GM23338 (cell line): ENCODE data around the gene PEPD. TPM values are rescaled to one million over a fixed set of nuclear protein-coding genes. Genes with fewer than 3 reads are reported as not detected.

Experiments used
- ATAC-seq: fragments of 200-7000 bp; cut with Tn5 transposase; 3 replicates; pipeline ENCODE4 v1.9.1; 2020
- DNase-seq: peaks from one replicate; pipeline ENCODE4 v3.0.0-alpha.2; 2015; ENCODE audit warnings: low spot score
- H2AFZ ChIP-seq: fragments of 200-600 bp; sonication (generic); 2 replicates; pipeline ENCODE4 v1.8.0; 2016; ENCODE audit warnings: antibody characterized with exemption, mild to moderate bottlenecking, moderate library complexity
- H3F3A ChIP-seq: fragments of 200-600 bp; sonication (generic); replicated peaks from 2 replicates; pipeline ENCODE4 v1.8.0; 2017; ENCODE audit warnings: antibody characterized with exemption, mixed run types, low read depth
- H3K27ac ChIP-seq: fragments of 200-600 bp; sonication (generic); 2 replicates; pipeline ENCODE4 v1.6.1; 2016; ENCODE audit warnings: low read depth
- H3K27me3 ChIP-seq: fragments of 200-600 bp; sonication (generic); 2 replicates; pipeline ENCODE4 v1.8.0; 2016; ENCODE audit warnings: mild to moderate bottlenecking, mixed run types, moderate library complexity; ENCODE audit not compliant: insufficient read depth
- H3K36me3 ChIP-seq: fragments of 200-600 bp; sonication (generic); 2 replicates; pipeline ENCODE4 v1.8.0; 2016; ENCODE audit warnings: mild to moderate bottlenecking; ENCODE audit not compliant: insufficient read depth
- H3K4me1 ChIP-seq: fragments of 200-600 bp; sonication (generic); 2 replicates; pipeline ENCODE4 v1.8.0; 2016; ENCODE audit warnings: mild to moderate bottlenecking, moderate library complexity; ENCODE audit not compliant: insufficient read depth
- H3K4me2 ChIP-seq: fragments of 200-600 bp; sonication (generic); 2 replicates; pipeline ENCODE4 v1.7.1; 2017; ENCODE audit warnings: mixed run types
- H3K4me3 ChIP-seq: fragments of 200-600 bp; sonication (generic); 2 replicates; pipeline ENCODE4 v1.6.1; 2016; ENCODE audit warnings: mixed run types
- H3K79me2 ChIP-seq: fragments of 200-600 bp; sonication (generic); replicated peaks from 2 replicates; pipeline ENCODE4 v1.8.0; 2017; ENCODE audit warnings: mild to moderate bottlenecking; ENCODE audit not compliant: insufficient read depth
- H3K9me2 ChIP-seq: fragments of 200-600 bp; sonication (generic); 2 replicates; pipeline ENCODE4 v1.8.0; 2017; ENCODE audit not compliant: insufficient read depth
- H4K20me1 ChIP-seq: fragments of 200-600 bp; sonication (generic); replicated peaks from 2 replicates; pipeline ENCODE4 v1.8.0; 2017; ENCODE audit warnings: mild to moderate bottlenecking; ENCODE audit not compliant: insufficient read depth
- H3K27ac Mint-ChIP-seq: 2 replicates; pipeline ENCODE4 v1.8.0; 2020; ENCODE audit warnings: inconsistent platforms, mild to moderate bottlenecking, moderate library complexity, mixed read lengths
- H3K27me3 Mint-ChIP-seq: 3 replicates; pipeline ENCODE4 v1.8.0; 2022; ENCODE audit warnings: low read depth, mild to moderate bottlenecking, moderate library complexity, mixed read lengths, inconsistent platforms; ENCODE audit not compliant: insufficient read depth, poor library complexity
- H3K36me3 Mint-ChIP-seq: 3 replicates; pipeline ENCODE4 v1.8.0; 2021; ENCODE audit warnings: low read depth, mild to moderate bottlenecking, inconsistent platforms, moderate library complexity, mixed read lengths
- H3K4me1 Mint-ChIP-seq: 3 replicates; pipeline ENCODE4 v1.8.0; 2020; ENCODE audit warnings: mild to moderate bottlenecking, inconsistent platforms, mixed read lengths
- H3K4me3 Mint-ChIP-seq: 3 replicates; pipeline ENCODE4 v1.8.0; 2021; ENCODE audit warnings: moderate library complexity, mild to moderate bottlenecking, inconsistent platforms, mixed read lengths
- H3K9me3 Mint-ChIP-seq: 3 replicates; pipeline ENCODE4 v1.8.0; 2020; ENCODE audit warnings: moderate library complexity, mild to moderate bottlenecking, inconsistent platforms, mixed read lengths
- EZH2phosphoT487 ChIP-seq: fragments of 200-600 bp; sonication (generic); IDR thresholded peaks from one replicate; pipeline ENCODE4 v1.8.1; 2018; ENCODE audit warnings: antibody characterized with exemption; ENCODE audit not compliant: unreplicated experiment
- NANOG ChIP-seq: IDR thresholded peaks from 2 replicates; pipeline ENCODE4 v1.6.1; 2016; ENCODE audit warnings: antibody characterized with exemption, borderline replicate concordance
- POLR2AphosphoS5 ChIP-seq: IDR thresholded peaks from 2 replicates; pipeline ENCODE4 v1.6.1; 2016; ENCODE audit warnings: antibody characterized with exemption, low read depth
- polyA plus RNA-seq: library from polyadenylated mRNA; unstranded; fragments of >200 nt; fragmentation: Nextera tagmentation; extraction: Ambion mirVana; gene quantifications from 2 replicates; pipeline ENCODE4 v1.2.1, GENCODE V29; 2016
- total RNA-seq: library from RNA; depleted of rRNA; stranded (reverse); fragments of >200 nt; shearing (Covaris generic); gene quantifications from 2 replicates; pipeline ENCODE4 v1.2.3, GENCODE V29; 2014
- TF ChIP-seq, protein P1 (sequence below), 2 experiments: fragments of 200-600 bp in 1 of 2; sonication (generic) in 1 of 2; conservative IDR thresholded peaks; 2 replicates each; pipeline versions ENCODE4 v1.5.1 to v1.6.1; 2016 to 2017; ENCODE audit warnings: antibody characterized with exemption in 2 of 2, low read depth in 2 of 2, mild to moderate bottlenecking in 2 of 2, moderate library complexity in 1 of 2
- TF ChIP-seq, protein P2 (sequence below): fragments of 250-450 bp; sonication (Bioruptor Pico); IDR thresholded peaks from 2 replicates; pipeline ENCODE4 v1.5.0; 2020; ENCODE audit warnings: mild to moderate bottlenecking, moderate library complexity
- TF ChIP-seq, protein P3 (sequence below): IDR thresholded peaks from 2 replicates; pipeline ENCODE4 v1.6.1; 2016; ENCODE audit warnings: antibody characterized with exemption

The PEPD gene
- total and polyA plus RNA-seq, 2 experiments from 2014 or later, result 81.7 to 89.2 TPM

DNA sequence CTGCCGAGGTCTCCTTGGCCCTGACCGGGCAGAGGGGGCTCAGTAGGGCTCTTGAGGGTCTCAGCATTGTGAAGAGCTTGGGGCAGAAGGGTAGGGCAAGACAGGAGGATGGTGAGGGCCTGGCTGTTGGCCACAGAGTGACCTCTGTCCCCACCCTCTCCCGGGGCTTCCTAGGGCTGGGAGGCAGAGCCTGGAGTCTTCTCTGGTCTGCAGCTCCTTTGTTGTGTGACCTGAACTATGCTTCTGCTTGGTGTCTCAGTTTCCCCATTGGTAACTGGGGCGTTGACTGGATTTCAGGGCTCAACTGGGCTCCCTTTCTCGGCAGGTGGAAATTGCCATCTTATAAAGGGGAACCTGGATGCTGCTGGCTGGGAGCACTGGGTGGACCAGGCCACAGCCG lies 30.1 kb upstream of the PEPD start:
- no peak for ATAC-seq

DNA sequence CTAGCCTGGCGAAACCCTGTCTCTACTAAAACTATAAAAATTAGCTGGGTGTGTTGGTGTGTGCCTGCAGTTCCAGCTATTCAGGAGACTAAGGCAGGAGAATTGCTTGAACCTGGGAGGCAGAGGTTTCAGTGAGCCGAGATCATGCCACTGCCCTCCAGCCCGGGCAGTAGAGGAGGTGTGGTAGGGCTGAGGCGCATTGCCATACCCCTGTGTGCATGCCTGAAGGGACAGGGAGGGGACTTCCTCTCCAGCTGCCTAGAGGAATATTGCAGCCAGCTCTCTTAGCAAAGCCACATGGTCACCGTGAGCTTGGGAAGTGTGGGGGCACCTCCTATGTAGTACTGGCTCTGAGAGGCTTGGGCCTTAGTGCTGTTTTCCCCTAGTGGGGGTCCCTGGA lies 29.2 kb upstream of the PEPD start:
- H4K20me1 ChIP-seq, result no peaks in the 10 kb centered on the region
- Mint-ChIP-seq H3K4me3 (no peak overlapping the region), H3K36me3 (no peaks in the 10 kb centered on the region), H3K9me3 (no peaks in the 10 kb centered on the region; the same call in 1 of the 3 replicates), H3K27ac (no peak overlapping the region), H3K27me3 (peaks cover 9% of the 10 kb centered on the region), H3K4me1 (peaks cover 12% of the 10 kb centered on the region)
- no peak for DNase-seq
- no peaks in the 10 kb centered on the region for H3K27me3 ChIP-seq
- no peaks in the 10 kb centered on the region; the same call in none of the 2 replicates for H3K9me2 ChIP-seq
- H3K4me1 ChIP-seq, result no peaks in the 10 kb centered on the region
- H3K36me3 ChIP-seq, result no peaks in the 10 kb centered on the region
- no peaks in the 10 kb centered on the region for H3F3A ChIP-seq
- H3K4me3 ChIP-seq, result no peak overlapping the region
- ATAC-seq, result no peak
- H3K4me2 ChIP-seq, result no peak overlapping the region
- no peak overlapping the region for H3K27ac ChIP-seq
- H2AFZ ChIP-seq, result no peak overlapping the region
- no peak for TF ChIP-seq EZH2phosphoT487
- no peak for TF ChIP-seq NANOG
- TF ChIP-seq POLR2AphosphoS5, result no peak
- TF ChIP-seq, protein P1, sequence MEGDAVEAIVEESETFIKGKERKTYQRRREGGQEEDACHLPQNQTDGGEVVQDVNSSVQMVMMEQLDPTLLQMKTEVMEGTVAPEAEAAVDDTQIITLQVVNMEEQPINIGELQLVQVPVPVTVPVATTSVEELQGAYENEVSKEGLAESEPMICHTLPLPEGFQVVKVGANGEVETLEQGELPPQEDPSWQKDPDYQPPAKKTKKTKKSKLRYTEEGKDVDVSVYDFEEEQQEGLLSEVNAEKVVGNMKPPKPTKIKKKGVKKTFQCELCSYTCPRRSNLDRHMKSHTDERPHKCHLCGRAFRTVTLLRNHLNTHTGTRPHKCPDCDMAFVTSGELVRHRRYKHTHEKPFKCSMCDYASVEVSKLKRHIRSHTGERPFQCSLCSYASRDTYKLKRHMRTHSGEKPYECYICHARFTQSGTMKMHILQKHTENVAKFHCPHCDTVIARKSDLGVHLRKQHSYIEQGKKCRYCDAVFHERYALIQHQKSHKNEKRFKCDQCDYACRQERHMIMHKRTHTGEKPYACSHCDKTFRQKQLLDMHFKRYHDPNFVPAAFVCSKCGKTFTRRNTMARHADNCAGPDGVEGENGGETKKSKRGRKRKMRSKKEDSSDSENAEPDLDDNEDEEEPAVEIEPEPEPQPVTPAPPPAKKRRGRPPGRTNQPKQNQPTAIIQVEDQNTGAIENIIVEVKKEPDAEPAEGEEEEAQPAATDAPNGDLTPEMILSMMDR (conservative IDR thresholded peaks at IDR 0.05; ENCODE audit: low read depth in 2 of 2), result no peak
- TF ChIP-seq, protein P2, sequence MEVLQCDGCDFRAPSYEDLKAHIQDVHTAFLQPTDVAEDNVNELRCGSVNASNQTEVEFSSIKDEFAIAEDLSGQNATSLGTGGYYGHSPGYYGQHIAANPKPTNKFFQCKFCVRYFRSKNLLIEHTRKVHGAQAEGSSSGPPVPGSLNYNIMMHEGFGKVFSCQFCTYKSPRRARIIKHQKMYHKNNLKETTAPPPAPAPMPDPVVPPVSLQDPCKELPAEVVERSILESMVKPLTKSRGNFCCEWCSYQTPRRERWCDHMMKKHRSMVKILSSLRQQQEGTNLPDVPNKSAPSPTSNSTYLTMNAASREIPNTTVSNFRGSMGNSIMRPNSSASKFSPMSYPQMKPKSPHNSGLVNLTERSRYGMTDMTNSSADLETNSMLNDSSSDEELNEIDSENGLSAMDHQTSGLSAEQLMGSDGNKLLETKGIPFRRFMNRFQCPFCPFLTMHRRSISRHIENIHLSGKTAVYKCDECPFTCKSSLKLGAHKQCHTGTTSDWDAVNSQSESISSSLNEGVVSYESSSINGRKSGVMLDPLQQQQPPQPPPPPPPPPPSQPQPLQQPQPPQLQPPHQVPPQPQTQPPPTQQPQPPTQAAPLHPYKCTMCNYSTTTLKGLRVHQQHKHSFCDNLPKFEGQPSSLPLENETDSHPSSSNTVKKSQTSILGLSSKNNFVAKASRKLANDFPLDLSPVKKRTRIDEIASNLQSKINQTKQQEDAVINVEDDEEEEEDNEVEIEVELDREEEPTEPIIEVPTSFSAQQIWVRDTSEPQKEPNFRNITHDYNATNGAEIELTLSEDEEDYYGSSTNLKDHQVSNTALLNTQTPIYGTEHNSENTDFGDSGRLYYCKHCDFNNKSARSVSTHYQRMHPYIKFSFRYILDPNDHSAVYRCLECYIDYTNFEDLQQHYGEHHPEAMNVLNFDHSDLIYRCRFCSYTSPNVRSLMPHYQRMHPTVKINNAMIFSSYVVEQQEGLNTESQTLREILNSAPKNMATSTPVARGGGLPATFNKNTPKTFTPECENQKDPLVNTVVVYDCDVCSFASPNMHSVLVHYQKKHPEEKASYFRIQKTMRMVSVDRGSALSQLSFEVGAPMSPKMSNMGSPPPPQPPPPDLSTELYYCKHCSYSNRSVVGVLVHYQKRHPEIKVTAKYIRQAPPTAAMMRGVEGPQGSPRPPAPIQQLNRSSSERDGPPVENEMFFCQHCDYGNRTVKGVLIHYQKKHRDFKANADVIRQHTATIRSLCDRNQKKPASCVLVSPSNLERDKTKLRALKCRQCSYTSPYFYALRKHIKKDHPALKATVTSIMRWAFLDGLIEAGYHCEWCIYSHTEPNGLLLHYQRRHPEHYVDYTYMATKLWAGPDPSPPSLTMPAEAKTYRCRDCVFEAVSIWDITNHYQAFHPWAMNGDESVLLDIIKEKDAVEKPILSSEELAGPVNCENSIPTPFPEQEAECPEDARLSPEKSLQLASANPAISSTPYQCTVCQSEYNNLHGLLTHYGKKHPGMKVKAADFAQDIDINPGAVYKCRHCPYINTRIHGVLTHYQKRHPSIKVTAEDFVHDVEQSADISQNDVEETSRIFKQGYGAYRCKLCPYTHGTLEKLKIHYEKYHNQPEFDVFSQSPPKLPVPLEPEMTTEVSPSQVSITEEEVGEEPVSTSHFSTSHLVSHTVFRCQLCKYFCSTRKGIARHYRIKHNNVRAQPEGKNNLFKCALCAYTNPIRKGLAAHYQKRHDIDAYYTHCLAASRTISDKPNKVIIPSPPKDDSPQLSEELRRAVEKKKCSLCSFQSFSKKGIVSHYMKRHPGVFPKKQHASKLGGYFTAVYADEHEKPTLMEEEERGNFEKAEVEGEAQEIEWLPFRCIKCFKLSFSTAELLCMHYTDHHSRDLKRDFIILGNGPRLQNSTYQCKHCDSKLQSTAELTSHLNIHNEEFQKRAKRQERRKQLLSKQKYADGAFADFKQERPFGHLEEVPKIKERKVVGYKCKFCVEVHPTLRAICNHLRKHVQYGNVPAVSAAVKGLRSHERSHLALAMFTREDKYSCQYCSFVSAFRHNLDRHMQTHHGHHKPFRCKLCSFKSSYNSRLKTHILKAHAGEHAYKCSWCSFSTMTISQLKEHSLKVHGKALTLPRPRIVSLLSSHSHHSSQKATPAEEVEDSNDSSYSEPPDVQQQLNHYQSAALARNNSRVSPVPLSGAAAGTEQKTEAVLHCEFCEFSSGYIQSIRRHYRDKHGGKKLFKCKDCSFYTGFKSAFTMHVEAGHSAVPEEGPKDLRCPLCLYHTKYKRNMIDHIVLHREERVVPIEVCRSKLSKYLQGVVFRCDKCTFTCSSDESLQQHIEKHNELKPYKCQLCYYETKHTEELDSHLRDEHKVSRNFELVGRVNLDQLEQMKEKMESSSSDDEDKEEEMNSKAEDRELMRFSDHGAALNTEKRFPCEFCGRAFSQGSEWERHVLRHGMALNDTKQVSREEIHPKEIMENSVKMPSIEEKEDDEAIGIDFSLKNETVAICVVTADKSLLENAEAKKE, result no peak
- no peaks in the 10 kb centered on the region for H3K79me2 ChIP-seq

More for the DNA sequence above, 30.1 kb upstream of the PEPD start:
- Histone ChIP-seq H3K4me1 (no peaks in the 10 kb centered on the region), H3F3A (no peaks in the 10 kb centered on the region), H3K27ac (no peak overlapping the region), H3K79me2 (no peaks in the 10 kb centered on the region), H4K20me1 (no peaks in the 10 kb centered on the region), H3K4me2 (no peak overlapping the region), H3K36me3 (no peaks in the 10 kb centered on the region), H3K9me2 (no peaks in the 10 kb centered on the region; the same call in none of the 2 replicates), H2AFZ (no peak overlapping the region), H3K27me3 (no peaks in the 10 kb centered on the region), H3K4me3 (no peak overlapping the region)
- Mint-ChIP-seq H3K27me3 (peaks cover 9% of the 10 kb centered on the region), H3K36me3 (no peaks in the 10 kb centered on the region), H3K9me3 (no peaks in the 10 kb centered on the region; the same call in 1 of the 3 replicates), H3K4me1 (peaks cover 12% of the 10 kb centered on the region), H3K4me3 (no peak overlapping the region), H3K27ac (no peak overlapping the region)
- TF ChIP-seq, protein P3, sequence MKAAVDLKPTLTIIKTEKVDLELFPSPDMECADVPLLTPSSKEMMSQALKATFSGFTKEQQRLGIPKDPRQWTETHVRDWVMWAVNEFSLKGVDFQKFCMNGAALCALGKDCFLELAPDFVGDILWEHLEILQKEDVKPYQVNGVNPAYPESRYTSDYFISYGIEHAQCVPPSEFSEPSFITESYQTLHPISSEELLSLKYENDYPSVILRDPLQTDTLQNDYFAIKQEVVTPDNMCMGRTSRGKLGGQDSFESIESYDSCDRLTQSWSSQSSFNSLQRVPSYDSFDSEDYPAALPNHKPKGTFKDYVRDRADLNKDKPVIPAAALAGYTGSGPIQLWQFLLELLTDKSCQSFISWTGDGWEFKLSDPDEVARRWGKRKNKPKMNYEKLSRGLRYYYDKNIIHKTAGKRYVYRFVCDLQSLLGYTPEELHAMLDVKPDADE, result no peak
- no peak for DNase-seq
